H1 (cell line): ENCODE results near the gene TTC22. TPM values are rescaled to one million over a fixed set of nuclear protein-coding genes. Genes with fewer than 3 reads are reported as not detected.

Experiments
- CTCF ChIA-PET: fragments of 300-600 bp; sonication (Branson Sonifier 250); formaldehyde crosslinking; loops from one replicate; lab custom pipeline; 2021; ENCODE audit not compliant: partially characterized antibody; lab: Charles Lee
- POLR2A ChIA-PET: fragments of 300-600 bp; sonication (Branson Sonifier 250); formaldehyde crosslinking; loops from one replicate; lab custom pipeline; 2021; ENCODE audit warnings: inconsistent platforms; ENCODE audit not compliant: partially characterized antibody; lab: Charles Lee
- DNase-seq, 2 experiments: peaks; one replicate each; pipeline versions ENCODE4 v3.0.0 to v3.0.0-alpha.2; 2010 to 2022; ENCODE audit warnings: low spot score in 2 of 2, low read depth in 1 of 2, mixed read lengths in 1 of 2
- FAIRE-seq: peaks from 2 replicates; lab custom pipeline; 2011; peaks lifted over from hg19 to GRCh38; lab: Jason Lieb, UNC
- H2AFZ ChIP-seq: 2 replicates; pipeline ENCODE4 v1.8.1; 2012; ENCODE audit warnings: low read length, inconsistent platforms
- H2AK5ac ChIP-seq: 2 replicates; pipeline ENCODE4 v1.6.1; 2013; ENCODE audit warnings: low read depth, low read length
- H2BK120ac ChIP-seq: replicated peaks from 2 replicates; pipeline ENCODE3; 2013; ENCODE audit warnings: low read depth, low read length, inconsistent platforms
- H2BK12ac ChIP-seq: 2 replicates; pipeline ENCODE4 v1.6.1; 2013; ENCODE audit warnings: low read depth, low read length
- H2BK15ac ChIP-seq: 2 replicates; pipeline ENCODE4 v1.6.1; 2013; ENCODE audit warnings: low read length
- H2BK20ac ChIP-seq: 2 replicates; pipeline ENCODE4 v1.6.1; 2013; ENCODE audit warnings: low read length
- H2BK5ac ChIP-seq: 2 replicates; pipeline ENCODE4 v1.6.1; 2013; ENCODE audit warnings: low read depth, low read length
- H3K14ac ChIP-seq: 2 replicates; pipeline ENCODE4 v1.6.1; 2013; ENCODE audit warnings: inconsistent platforms; ENCODE audit not compliant: insufficient read length
- H3K18ac ChIP-seq: 2 replicates; pipeline ENCODE4 v1.6.1; 2013; ENCODE audit warnings: low read length; ENCODE audit errors: extremely low read depth
- H3K23ac ChIP-seq: 2 replicates; pipeline ENCODE4 v1.6.1; 2013; ENCODE audit warnings: inconsistent platforms; ENCODE audit not compliant: insufficient read length
- H3K23me2 ChIP-seq: 2 replicates; pipeline ENCODE4 v1.6.1; 2013; ENCODE audit warnings: low read depth, low read length
- H3K27ac ChIP-seq: 2 replicates; pipeline ENCODE4 v1.6.1; 2011; ENCODE audit warnings: low read depth, low read length, inconsistent platforms
- H3K27me3 ChIP-seq, 4 experiments: replicated peaks in 1 of 4; 1 replicate in 1 of 4; 2 replicates in 3 of 4; pipeline versions ENCODE4 v1.6.1 to v1.8.1; 2011 to 2013; ENCODE audit warnings: low read length in 3 of 4, mild to moderate bottlenecking in 3 of 4, inconsistent platforms in 2 of 4, mixed read lengths in 2 of 4, moderate library complexity in 1 of 4; ENCODE audit not compliant: control insufficient read depth in 3 of 4, insufficient read depth in 3 of 4; ENCODE audit errors: extremely low read depth in 1 of 4
- H3K36me3 ChIP-seq, 4 experiments: 2 replicates each; pipeline versions ENCODE4 v1.6.1 to v1.8.1; 2011 to 2013; ENCODE audit warnings: mild to moderate bottlenecking in 4 of 4, low read length in 3 of 4, moderate library complexity in 2 of 4, control low read depth in 1 of 4, inconsistent platforms in 1 of 4; ENCODE audit not compliant: insufficient read depth in 4 of 4, control insufficient read depth in 2 of 4
- H3K4ac ChIP-seq: replicated peaks from 2 replicates; pipeline ENCODE3; 2013; ENCODE audit warnings: low read length, low read depth, mixed read lengths, inconsistent platforms; ENCODE audit not compliant: insufficient read length
- H3K4me1 ChIP-seq, 4 experiments: replicated peaks in 1 of 4; 1 replicate in 1 of 4; 2 replicates in 3 of 4; pipeline versions ENCODE4 v1.6.1 to v1.8.1; 2011 to 2013; ENCODE audit warnings: low read length in 3 of 4, inconsistent platforms in 2 of 4, mixed read lengths in 1 of 4; ENCODE audit not compliant: insufficient read depth in 4 of 4, control insufficient read depth in 3 of 4
- H3K4me2 ChIP-seq, 2 experiments: 2 replicates each; pipeline versions ENCODE4 v1.6.1 to v1.8.1; 2011 to 2013; ENCODE audit warnings: low read depth in 2 of 2, low read length in 2 of 2, control low read depth in 1 of 2, inconsistent platforms in 1 of 2, mild to moderate bottlenecking in 1 of 2; ENCODE audit not compliant: insufficient read depth in 1 of 2
- H3K4me3 ChIP-seq, 4 experiments: fragments of 200-600, 300-600 bp in 1 of 4; sonication (generic), shearing (Covaris generic), sonication (Bioruptor Twin) in 1 of 4; 2 replicates each; pipeline versions ENCODE4 v1.5.1 to v1.8.1; 2011 to 2016; ENCODE audit warnings: low read length in 4 of 4, low read depth in 3 of 4, control low read depth in 2 of 4, inconsistent platforms in 2 of 4, mild to moderate bottlenecking in 2 of 4, mixed read lengths in 1 of 4, moderate library complexity in 1 of 4; ENCODE audit not compliant: insufficient read depth in 2 of 4; ENCODE audit errors: extremely low read depth in 1 of 4
- H3K56ac ChIP-seq: replicated peaks from 2 replicates; pipeline ENCODE3; 2013; ENCODE audit warnings: low read depth, mild to moderate bottlenecking, mixed read lengths, low read length, inconsistent platforms; ENCODE audit not compliant: insufficient read length
- H3K79me1 ChIP-seq: 2 replicates; pipeline ENCODE4 v1.6.1; 2013; ENCODE audit warnings: low read depth, low read length, control low read depth
- H3K79me2 ChIP-seq, 2 experiments: 2 replicates each; pipeline versions ENCODE4 v1.6.1 to v1.8.1; 2012 to 2013; ENCODE audit warnings: low read length in 2 of 2, mild to moderate bottlenecking in 2 of 2, inconsistent platforms in 1 of 2; ENCODE audit not compliant: insufficient read depth in 2 of 2, control insufficient read depth in 1 of 2
- H3K9ac ChIP-seq, 4 experiments: replicated peaks in 1 of 4; 1 replicate in 1 of 4; 2 replicates in 3 of 4; pipeline versions ENCODE4 v1.6.1 to v1.8.1; 2011 to 2013; ENCODE audit warnings: low read depth in 3 of 4, low read length in 3 of 4, control low read depth in 2 of 4, mild to moderate bottlenecking in 2 of 4, moderate library complexity in 2 of 4, inconsistent platforms in 1 of 4; ENCODE audit errors: extremely low read depth in 1 of 4
- H3K9me3 ChIP-seq, 2 experiments: 2 replicates each; pipeline versions ENCODE4 v1.6.1 to v1.8.1; 2012 to 2013; ENCODE audit warnings: mild to moderate bottlenecking in 2 of 2, moderate library complexity in 2 of 2, control low read depth in 1 of 2, inconsistent platforms in 1 of 2, low read depth in 1 of 2, low read length in 1 of 2, mixed read lengths in 1 of 2; ENCODE audit not compliant: insufficient read depth in 2 of 2
- H4K20me1 ChIP-seq, 2 experiments: replicated peaks in 1 of 2; 2 replicates each; pipeline versions ENCODE3 to v1.8.1; 2011 to 2013; ENCODE audit warnings: inconsistent platforms in 2 of 2, low read length in 2 of 2, mild to moderate bottlenecking in 1 of 2; ENCODE audit not compliant: insufficient read depth in 2 of 2, control insufficient read depth in 1 of 2
- H4K5ac ChIP-seq: 2 replicates; pipeline ENCODE4 v1.6.1; 2013; ENCODE audit warnings: low read length, low read depth, mixed read lengths, inconsistent platforms; ENCODE audit not compliant: insufficient read length
- H4K8ac ChIP-seq: 2 replicates; pipeline ENCODE4 v1.8.0; 2013; ENCODE audit warnings: mild to moderate bottlenecking, moderate library complexity, low read length, inconsistent platforms; ENCODE audit not compliant: insufficient read depth; ENCODE audit errors: extremely low read depth
- H4K91ac ChIP-seq: replicated peaks from 2 replicates; pipeline ENCODE3; 2013; ENCODE audit warnings: low read length, mixed read lengths, inconsistent platforms; ENCODE audit not compliant: insufficient read length
- BRCA1 ChIP-seq: IDR thresholded peaks from 2 replicates; pipeline ENCODE4 v1.6.1; 2012; ENCODE audit warnings: low read depth, low read length, improper control_type of control experiment
- WGBS, 2 experiments: shearing (Covaris generic) in 1 of 2; methylation state at CpG; one replicate each; pipeline versions ENCODE4 v1.1.6 to v1.1.7; 2013 to 2015; ENCODE audit warnings: low lambda C conversion rate in 2 of 2, mixed read lengths in 2 of 2, inconsistent platforms in 1 of 2, low coverage in 1 of 2, missing lambda C conversion rate in 1 of 2; ENCODE audit not compliant: insufficient replicate concordance in 2 of 2, insufficient coverage in 1 of 2, insufficient read length in 1 of 2; ENCODE audit errors: extremely low coverage in 1 of 2, missing lambda C conversion rate in 1 of 2; 5-methylcytosine and 5-hydroxymethylcytosine counted together
- polyA plus RNA-seq, 7 experiments: library from polyadenylated mRNA; depleted of rRNA in 3 of 7; stranded (reverse) in 5 of 7; unstranded in 2 of 7; fragments of >200 nt in 5 of 7; fragments of 200-250 nt in 2 of 7; gene quantifications; 1 replicate in 5 of 7; 2 replicates in 1 of 7; 4 replicates in 1 of 7; pipeline versions ENCODE4 v1.2.1 to v1.2.3, GENCODE V29; 2011 to 2013; ENCODE audit warnings: missing spikeins in 2 of 7, mixed read lengths in 2 of 7
- total RNA-seq: library from RNA; stranded (reverse); fragmentation: NEBNext Ultra II Directional; extraction: Animal tissue kit (Norgen Biotek cat#: 25700); gene quantifications from 2 replicates; pipeline ENCODE4 v1.2.1, GENCODE V29; 2021

Gene TTC22
- total and polyA plus RNA-seq, 2 of the 8 experiments (the other 6 are each of a cell fraction or from before 2014, with no cell fraction given): 1.00 to 1.6 TPM

- no peak overlapping the region for H3K4ac ChIP-seq
- peaks cover 0 to 15% of the 10 kb centered on the region in 2 experiments; a peak in 2 of 4 replicates for H3K79me2 ChIP-seq
- H3K14ac ChIP-seq: no peak overlapping the region
- FAIRE-seq: no peak
- no peak overlapping the region for H2BK20ac ChIP-seq
- no peaks in the 10 kb centered on the region for H3K9me3 ChIP-seq
- H4K20me1 ChIP-seq: no peaks in the 10 kb centered on the region
- CTCF ChIA-PET: interaction anchor here (0.8 to 5.4 kb wide), 8 partner anchors 10 to 34 kb away, joined by 3 to 43 read pairs (median 4); partner anchors contain the start of gene TTC22
- H2BK15ac ChIP-seq: no peak overlapping the region
- no peak overlapping the region for H3K23ac ChIP-seq
- no peak overlapping the region for H3K9ac ChIP-seq
- no peak overlapping the region for H3K18ac ChIP-seq
- no peaks in the 10 kb centered on the region for H3K27me3 ChIP-seq
- DNase-seq: no peak
- H3K56ac ChIP-seq: no peak overlapping the region
- no peak overlapping the region for H3K4me3 ChIP-seq
- no peak for TF ChIP-seq BRCA1
- TF ChIP-seq, all 59 proteins: peak for 0
- Histone ChIP-seq H3K36me3 (no peaks in the 10 kb centered on the region), H2BK12ac (no peak overlapping the region), H3K23me2 (peaks cover 7% of the 10 kb centered on the region; the same call in 1 of the 2 replicates), H3K79me1 (peaks cover 4% of the 10 kb centered on the region; the same call in 1 of the 2 replicates), H2BK5ac (no peak overlapping the region), H4K91ac (no peak overlapping the region), H3K4me1 (no peaks in the 10 kb centered on the region), H4K8ac (no peak overlapping the region; the same call in 1 of the 2 replicates), H2BK120ac (no peak overlapping the region), H3K4me2 (no peak overlapping the region), H2AFZ (no peak overlapping the region), H3K27ac (no peak overlapping the region), H4K5ac (no peak overlapping the region), H2AK5ac (no peak overlapping the region)
- WGBS, 2 experiments: 72% methylated on average over 4 of the region's 4 CpGs; no CpG with 5 or more reads in 1 of the 2 experiments
- POLR2A ChIA-PET: interaction anchor here (1.4 kb wide), 1 partner anchor 25 kb away, joined by 4 read pairs; no protein-coding TSS in a partner anchor
Observed at GRCh38 chr1:54766726-54767125, 34.4 kb downstream of the TTC22 start.
